GM12873 (cell line): ENCODE results near the gene TEX19.

Experiments used
- TF ChIP-seq, protein P1 (sequence below): IDR thresholded peaks from 2 replicates; pipeline ENCODE4 v1.5.1; 2012; ENCODE audit warnings: low read depth, mild to moderate bottlenecking, moderate library complexity, low read length, control low read depth; ENCODE audit not compliant: insufficient read depth; ENCODE audit errors: missing control alignments

Gene TEX19

DNA sequence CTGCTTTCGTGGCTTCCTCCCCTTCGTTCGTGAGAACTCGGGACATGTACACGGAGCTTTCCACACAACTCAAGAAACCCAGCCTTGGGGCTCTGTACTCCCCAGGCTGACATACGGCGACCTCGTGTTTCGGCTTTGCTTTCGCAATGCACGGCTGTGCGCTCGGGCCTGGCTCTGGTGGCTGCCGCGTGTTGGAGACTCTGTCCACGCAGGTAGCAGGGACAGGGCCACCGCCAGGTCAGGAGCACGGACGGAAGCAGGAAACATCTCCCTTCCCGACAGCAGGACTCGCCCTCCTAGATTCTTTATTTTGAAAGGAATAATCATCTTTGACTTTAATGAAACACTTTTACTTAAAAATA, 29.9 kb downstream of the TEX19 start:
- TF ChIP-seq, protein P1, sequence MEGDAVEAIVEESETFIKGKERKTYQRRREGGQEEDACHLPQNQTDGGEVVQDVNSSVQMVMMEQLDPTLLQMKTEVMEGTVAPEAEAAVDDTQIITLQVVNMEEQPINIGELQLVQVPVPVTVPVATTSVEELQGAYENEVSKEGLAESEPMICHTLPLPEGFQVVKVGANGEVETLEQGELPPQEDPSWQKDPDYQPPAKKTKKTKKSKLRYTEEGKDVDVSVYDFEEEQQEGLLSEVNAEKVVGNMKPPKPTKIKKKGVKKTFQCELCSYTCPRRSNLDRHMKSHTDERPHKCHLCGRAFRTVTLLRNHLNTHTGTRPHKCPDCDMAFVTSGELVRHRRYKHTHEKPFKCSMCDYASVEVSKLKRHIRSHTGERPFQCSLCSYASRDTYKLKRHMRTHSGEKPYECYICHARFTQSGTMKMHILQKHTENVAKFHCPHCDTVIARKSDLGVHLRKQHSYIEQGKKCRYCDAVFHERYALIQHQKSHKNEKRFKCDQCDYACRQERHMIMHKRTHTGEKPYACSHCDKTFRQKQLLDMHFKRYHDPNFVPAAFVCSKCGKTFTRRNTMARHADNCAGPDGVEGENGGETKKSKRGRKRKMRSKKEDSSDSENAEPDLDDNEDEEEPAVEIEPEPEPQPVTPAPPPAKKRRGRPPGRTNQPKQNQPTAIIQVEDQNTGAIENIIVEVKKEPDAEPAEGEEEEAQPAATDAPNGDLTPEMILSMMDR: no peak

DNA sequence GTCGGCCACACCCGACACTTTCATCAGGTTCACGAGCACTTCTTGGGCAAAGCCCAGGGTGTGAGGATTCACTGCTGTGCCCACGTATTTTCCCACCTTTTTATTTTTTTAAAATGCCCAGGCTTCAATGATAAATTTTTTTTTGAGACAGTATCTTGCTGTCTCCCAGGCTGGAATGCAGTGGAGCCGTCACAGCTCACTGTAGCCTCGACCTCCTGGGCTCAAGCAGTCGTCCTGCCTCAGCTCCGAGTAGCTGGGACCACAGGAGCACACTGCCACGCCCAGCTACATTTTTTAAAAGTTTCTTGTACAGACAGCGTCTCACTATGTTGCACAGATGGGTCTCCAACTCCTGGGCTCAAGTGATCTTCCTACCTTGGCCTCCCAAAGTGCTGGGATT, 30.3 kb downstream of the TEX19 start:
- TF ChIP-seq, protein P1: no peak

DNA sequence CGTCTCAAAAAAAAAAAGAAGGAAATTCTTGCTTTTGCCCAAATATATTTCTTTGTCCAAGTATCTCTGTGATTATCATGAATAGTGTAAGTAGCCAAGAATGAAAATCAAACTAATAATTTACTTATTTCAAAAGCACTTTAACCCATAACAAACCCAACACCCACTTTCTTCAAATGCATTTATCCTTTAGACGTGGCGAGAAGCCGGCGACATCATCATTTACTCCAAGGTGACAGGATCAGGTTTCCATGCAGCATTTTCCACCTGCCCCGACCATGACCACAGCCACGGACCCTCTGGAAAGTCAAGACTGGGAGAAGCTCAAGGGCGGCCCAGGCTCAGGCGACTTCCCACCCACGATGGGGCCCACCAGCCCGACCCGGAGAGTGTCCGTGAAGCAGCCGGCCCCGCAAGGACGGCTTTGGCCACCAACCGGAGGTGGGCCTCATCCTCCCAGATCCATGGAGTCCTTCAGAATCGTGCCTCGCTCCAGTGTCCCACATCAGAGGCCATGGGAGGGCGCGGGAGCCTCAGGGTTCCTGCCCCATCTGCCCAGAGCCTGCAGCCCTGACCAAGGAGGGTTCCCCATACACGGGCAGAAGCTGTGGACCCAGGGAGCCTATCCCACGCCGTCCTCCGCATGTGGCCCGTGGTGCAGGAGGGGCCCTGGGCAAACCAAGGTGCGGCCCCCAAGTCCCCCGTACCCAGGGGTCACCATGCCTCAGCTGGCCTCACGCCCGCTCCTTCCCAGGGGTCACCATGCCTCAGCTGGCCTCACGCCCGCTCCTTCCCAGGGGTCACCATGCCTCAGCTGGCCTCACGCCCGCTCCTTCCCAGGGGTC, 31.2 kb downstream of the TEX19 start:
- TF ChIP-seq, protein P1: no peak

DNA sequence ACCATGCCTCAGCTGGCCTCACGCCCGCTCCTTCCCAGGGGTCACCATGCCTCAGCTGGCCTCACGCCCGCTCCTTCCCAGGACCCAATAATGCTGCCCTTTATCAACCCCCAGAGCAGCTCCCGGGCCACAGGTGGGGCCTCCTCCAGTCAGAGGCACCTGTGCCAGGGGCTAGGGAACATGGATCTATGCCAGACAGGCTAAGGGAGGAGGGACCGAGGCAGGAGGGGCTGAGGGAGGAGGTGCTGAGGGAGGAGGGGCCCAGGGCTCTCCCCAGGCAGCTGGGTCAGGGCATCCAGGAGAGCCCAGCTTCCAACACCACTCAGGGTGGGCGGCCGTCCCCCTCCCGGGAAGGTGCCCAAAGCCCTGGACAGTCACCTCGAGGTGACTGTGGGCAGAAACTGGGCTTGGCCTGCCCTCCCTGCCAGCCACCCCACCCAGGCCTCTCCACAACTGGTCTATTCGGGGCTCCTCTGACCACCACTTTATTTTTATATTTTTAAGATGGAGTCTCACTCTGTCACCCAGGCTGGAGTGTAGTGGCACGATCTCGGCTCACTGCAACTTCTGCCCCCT, 31.9 kb downstream of the TEX19 start:
- TF ChIP-seq, protein P1: no peak

DNA sequence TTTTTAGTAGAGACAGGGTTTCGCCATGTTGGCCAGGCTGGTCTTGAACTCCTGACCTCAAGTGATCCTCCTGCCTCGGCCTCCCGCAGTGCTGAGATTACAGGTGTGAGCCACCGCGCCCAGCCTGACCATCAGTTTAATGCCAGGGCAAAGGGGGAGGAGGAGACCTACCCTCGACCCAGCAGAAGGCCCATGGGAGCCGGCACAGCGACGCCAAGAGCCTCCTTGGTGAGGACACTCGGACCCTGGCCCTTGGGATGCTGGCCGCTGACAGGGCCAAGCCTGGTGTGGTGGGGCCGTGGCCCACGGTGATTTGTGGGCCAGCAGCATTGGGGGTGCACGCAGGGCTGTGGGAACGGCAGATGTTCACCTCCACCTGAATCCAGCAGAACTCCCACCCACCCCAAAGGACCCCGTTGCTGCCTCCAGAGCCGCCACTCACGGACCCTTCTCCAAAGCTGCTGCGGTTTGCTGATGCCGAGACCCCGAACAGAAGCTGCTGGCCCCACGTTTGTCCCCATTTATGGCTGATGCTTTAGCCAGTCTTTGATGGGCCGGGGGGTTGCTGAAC, 32.5 kb downstream of the TEX19 start:
- TF ChIP-seq, protein P1: no peak

DNA sequence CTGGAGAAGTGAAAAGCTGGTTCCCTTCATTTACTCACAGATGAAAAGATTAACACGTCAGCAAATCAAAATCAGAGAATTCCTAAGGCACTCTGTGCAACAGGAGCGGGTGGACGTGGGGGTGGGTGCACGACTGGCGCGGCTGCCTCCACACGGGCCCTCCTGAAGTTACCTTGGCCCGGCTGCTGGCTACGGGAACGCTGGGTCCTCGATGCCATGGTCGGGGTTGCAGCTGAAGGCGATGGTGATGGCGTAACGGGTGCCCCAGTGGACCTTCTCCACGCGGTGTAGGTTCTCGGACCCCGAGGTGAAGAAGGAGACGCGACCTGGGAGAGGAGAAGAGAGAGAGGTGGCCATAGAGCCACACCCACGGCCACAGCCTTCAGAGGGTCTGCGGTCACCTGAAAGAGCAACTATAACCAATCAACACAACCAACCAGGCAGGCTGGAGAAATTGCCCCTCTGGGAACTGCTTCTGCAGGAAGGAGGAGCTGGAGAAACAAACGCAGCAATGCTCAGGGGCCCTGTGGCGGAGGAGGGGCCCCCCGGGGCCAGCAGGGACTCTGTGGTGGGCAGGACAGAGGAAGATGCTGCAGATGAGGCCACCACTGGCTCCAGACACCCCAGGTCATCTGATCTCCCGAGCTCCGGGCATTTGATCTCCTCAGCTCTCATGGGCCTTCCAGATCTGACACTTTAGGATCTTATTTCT, 33.3 kb downstream of the TEX19 start:
- TF ChIP-seq, protein P1: no peak

DNA sequence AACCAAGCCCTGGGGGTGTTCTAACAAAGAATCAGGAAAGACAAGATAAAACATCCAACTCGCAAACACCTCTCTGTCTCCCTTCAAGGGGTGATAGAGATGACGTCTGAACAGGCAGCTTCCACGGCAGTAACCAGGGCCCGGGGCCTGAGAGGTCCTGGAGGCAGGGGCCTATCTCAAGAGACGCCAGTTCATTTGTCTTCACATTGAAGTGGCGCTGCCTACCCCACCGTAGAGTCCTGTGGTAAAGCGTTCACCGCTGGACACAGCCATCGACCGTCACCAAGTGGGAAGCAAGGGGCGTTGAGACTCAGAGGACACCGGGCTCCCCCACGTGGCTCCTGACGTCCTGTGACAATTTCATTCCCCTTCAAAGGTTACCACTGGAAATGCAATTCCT, 33.9 kb downstream of the TEX19 start:
- TF ChIP-seq, protein P1: no peak
